Left renal cortex interstitium (tissue), 4 donors: ENCODE measurements around the gene ZNF699. TPM values are rescaled to one million over a fixed set of nuclear protein-coding genes. Genes with fewer than 3 reads are reported as not detected.
"Not testable (repeated sequence)": the region's sequence is repeated elsewhere in the genome, so short reads cannot be mapped to it uniquely, and the experiment has no call there.

Experiments used
- DNase-seq, 4 donors: peaks; one replicate each; pipeline ENCODE4 v3.0.0-alpha.2; 2013; ENCODE audit warnings: low read depth in 4 of 4, low spot score in 2 of 4, missing footprints in 1 of 4
- polyA plus RNA-seq, 4 donors: library from polyadenylated mRNA; unstranded; fragments of 120-200 nt; gene quantifications; one replicate each; pipeline ENCODE4 v1.2.1, GENCODE V29; 2013; ENCODE audit not compliant: insufficient read length in 4 of 4

ZNF699 gene
- 1 to 10 TPM; 6.5 to 8.7 (median 6.9) TPM for polyA plus RNA-seq

GRCh38 chr19:9309139-9309973 is at the start of gene ZNF699:
Gene ZNF699, minus strand, starts transcription at chr19:9309838. Its CDS starts 4,719 bp downstream, at chr19:9305119.
- peak; percentile 69 to 98 (median 96) for DNase-seq

GRCh38 chr19:9354651-9355050 is 45.0 kb upstream of the ZNF699 start:
- DNase-seq: no peak

- DNase-seq: no peak
These were observed 43.4 kb upstream of the ZNF699 start for GRCh38 chr19:9353011-9353410.

- DNase-seq: no peak
These were observed 42.9 kb upstream of the ZNF699 start for GRCh38 chr19:9352505-9352904.

- DNase-seq: no peak
These were observed 39.0 kb upstream of the ZNF699 start for GRCh38 chr19:9348671-9349070.

GRCh38 chr19:9348253-9348652 is 38.6 kb upstream of the ZNF699 start:
- DNase-seq: no peak

GRCh38 chr19:9345005-9345404 is 35.4 kb upstream of the ZNF699 start:
- no peak for DNase-seq

- DNase-seq: no peak
These were observed 33.1 kb upstream of the ZNF699 start for GRCh38 chr19:9342610-9343304.

GRCh38 chr19:9329999-9330398 is 20.4 kb upstream of the ZNF699 start:
- no peak for DNase-seq

- DNase-seq: no peak
These were observed 14.9 kb upstream of the ZNF699 start for GRCh38 chr19:9324584-9324962.

- peak; percentile 91 to 95 (median 93) for DNase-seq
These were observed 14.4 kb upstream of the ZNF699 start, which contains the start of gene ZNF559 for GRCh38 chr19:9323919-9324583. Gene ZNF559, plus strand, starts transcription at chr19:9324179. Its CDS starts 14,371 bp downstream, at chr19:9338550.

GRCh38 chr19:9323557-9323918 is 13.9 kb upstream of the ZNF699 start:
- DNase-seq: peak in 1 of 4 donors; percentile 59

- not testable (repeated sequence) for DNase-seq
These were observed 12.6 kb upstream of the ZNF699 start for GRCh38 chr19:9322201-9322600.

- not testable (repeated sequence) for DNase-seq
These were observed 12.1 kb upstream of the ZNF699 start for GRCh38 chr19:9321756-9322155.

GRCh38 chr19:9321338-9321737 is 11.7 kb upstream of the ZNF699 start:
- no peak for DNase-seq

GRCh38 chr19:9313756-9314155 is 4.1 kb upstream of the ZNF699 start:
- no peak for DNase-seq

- peak in 2 of 4 donors; percentile 86 to 96 for DNase-seq
These were observed 372 bp upstream of the ZNF699 start for GRCh38 chr19:9309974-9310446.

GRCh38 chr19:9308091-9308770 is 1.4 kb downstream of the ZNF699 start:
- DNase-seq: no peak

- no peak for DNase-seq
These were observed 3.2 kb downstream of the ZNF699 start for GRCh38 chr19:9306443-9306842.

- DNase-seq: no peak
These were observed 13.3 kb downstream of the ZNF699 start for GRCh38 chr19:9296336-9296735.
